NCI-H1436 (cell line): Measurements from ENCODE around the gene LTN1.
"Not testable (repeated sequence)": the region's sequence is repeated elsewhere in the genome, so short reads cannot be mapped to it uniquely, and the experiment has no call there.

Experiments
- DNase-seq: peaks from one replicate; lab custom pipeline; 2025; lab: John Stamatoyannopoulos, UW

LTN1 gene

GRCh38 chr21:28979092-28979491, 13.6 kb downstream of the LTN1 start:
- DNase-seq = no peak

DNA sequence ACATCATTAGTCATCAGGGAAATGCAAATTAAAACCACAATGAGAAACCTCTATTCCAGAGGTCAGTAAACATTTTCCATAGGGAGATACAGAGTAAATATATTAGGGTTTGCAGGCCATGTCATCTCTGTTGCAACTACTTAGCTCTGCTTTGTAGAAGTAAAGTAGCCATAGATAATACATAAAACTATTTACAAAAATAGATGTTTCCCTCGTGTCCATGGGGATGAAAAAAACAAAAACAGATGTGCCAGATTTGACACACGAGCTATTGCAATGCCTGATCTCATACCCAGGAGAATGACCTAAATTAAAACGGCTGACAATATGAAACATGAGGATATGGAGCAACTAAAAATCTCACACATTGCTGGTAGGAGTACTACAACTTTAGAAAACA, 17.3 kb downstream of the LTN1 start:
- DNase-seq = no peak

DNA sequence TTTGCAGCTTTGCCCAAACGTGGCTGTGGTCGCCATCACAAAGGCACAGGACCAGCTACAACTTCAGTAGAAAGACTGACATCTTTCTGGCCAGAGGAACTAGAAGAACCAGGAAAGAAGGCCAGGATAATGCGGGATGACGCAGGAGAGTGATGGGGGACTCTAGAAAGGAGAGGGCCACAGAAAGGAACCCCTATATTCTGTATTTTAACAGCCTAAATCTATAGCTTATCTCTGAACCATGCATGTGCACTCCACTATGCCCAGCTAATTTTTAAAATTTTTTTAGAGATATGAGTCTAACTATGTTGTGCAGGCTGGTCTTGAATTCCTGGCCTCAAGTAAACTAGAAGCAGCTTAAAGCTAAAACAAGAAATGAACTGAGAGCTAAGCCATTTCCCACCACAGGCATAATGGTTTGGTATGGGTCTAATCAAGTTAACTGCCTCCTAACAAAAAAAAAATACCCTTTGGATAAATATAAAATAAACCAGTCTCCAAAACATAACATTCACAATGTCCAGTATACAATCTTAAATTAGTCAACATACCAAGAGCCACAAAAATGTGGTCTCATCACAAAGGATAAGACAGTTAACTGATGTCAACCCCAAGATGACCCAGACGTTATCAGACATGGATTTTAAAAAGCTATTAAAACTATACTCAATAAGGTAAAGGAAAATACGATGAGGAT, 18.0 kb downstream of the LTN1 start:
- no peak for DNase-seq

DNA sequence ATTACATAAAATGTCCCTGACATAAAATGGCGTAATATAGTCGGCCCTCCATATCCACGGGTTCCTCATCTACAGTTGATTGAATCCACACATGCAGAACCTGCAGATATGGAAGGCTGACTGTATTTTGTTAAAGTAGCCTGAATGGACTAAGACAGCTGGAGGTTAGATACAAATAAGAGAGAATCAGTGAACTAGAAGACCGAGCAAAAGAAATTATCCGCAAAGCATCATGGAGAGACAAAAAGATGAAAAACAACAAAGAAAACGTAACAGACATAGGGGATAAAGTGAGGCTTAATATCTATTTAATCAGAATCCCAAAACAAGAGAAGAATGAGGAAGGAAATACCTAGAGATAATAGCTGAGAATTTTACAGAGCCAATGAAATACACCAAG, 20.3 kb downstream of the LTN1 start:
- no peak for DNase-seq

GRCh38 chr21:28971171-28971570, 21.5 kb downstream of the LTN1 start:
- no peak for DNase-seq

DNA sequence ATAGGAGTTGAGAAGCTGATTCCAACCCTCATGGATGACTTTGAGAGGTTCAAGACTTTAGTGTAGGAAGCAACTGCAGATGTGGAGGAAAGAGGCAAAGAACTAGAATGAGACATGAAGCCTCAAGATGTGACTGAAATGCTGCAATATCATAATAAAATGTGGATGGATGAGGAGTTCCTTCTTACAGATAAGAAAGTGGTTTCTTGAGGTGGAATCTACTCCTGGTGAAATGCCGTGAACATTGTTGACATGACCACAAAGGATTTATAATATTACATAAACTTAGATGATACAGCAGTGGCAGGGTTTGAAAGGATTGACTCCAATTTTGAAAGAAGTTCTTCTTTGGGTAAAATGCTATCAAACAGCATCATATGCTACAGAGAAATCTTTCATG, 28.8 kb downstream of the LTN1 start:
- DNase-seq = no peak

DNA sequence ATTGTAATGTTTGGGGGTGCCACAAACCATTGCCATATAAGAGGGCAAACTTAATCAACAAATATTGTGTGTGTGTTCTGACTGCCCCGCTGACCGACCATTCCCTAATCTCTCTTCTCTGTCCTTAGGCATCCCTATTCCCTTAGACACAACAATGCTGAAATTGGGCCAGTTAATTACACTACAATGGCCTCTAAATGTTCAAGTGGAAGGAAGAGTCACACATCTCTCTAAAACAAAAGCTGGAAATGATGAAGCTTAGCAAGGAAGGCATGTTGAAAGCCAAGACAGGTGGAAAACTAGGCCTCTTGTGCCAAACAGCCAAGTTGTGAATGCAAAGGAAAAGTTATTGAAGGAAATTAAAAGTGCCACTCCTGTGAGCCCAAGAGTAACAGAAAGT, 30.2 kb downstream of the LTN1 start:
- no peak for DNase-seq

GRCh38 chr21:28961927-28962326, 30.8 kb downstream of the LTN1 start:
- no peak for DNase-seq

DNA sequence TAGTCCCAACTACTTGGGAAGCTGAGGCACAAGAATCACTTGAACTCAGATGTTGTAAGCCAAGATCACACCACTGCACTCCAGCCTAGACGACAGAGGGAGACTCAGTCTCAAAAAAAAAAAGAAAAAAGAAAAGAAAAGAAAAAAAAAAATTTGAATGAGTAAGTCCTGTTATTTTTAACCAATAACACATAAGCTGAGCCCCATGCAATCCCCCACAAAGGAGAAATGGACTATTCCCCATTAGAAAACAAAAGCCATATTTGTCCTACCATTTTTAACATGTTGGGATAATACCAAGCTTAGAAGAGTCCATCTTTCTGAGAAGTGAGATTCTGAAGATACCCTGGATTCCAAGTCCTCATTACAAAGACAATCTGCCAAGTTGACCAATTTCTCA, 32.4 kb downstream of the LTN1 start:
- DNase-seq = no peak

GRCh38 chr21:28959367-28960099, 33.1 kb downstream of the LTN1 start:
- no peak for DNase-seq

GRCh38 chr21:28953247-28953646, 39.4 kb downstream of the LTN1 start:
- DNase-seq = no peak

DNA sequence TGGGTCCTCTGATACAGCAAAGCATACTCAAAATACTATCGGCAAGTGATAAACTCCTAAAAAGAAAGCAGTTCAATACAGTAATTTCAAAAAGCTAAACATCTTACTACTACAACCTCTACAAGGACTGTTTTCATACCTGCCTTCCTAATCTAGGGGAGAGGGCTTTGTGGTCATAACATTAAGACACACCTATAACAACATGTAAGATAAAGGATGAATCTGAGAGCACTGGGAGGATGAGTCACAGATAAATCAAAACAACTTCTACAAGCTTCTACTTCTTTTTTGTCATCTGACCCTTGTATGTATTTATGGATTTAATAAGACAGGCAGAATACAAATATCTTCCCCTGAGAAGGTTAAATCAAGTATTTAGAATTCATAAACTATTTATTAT, 40.0 kb downstream of the LTN1 start:
- no peak for DNase-seq

DNA sequence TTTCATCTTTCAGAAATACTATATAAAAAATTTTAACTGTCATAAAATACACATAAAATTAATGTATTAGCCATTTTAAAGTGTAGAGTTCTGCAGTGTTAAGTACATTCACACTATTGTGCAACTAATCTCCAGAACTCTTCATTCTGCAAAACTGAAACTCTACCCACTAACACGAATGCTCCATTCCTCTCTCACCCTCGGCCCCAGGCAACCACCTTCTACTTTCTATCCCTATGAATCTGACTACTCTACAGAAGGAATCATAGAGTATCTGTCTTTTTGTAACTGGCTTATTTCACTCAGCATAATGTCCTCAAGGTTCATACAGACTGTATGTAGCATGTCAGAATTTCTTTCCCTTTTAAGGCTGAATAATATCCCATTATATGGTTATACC, 43.4 kb downstream of the LTN1 start:
- DNase-seq = no peak

DNA sequence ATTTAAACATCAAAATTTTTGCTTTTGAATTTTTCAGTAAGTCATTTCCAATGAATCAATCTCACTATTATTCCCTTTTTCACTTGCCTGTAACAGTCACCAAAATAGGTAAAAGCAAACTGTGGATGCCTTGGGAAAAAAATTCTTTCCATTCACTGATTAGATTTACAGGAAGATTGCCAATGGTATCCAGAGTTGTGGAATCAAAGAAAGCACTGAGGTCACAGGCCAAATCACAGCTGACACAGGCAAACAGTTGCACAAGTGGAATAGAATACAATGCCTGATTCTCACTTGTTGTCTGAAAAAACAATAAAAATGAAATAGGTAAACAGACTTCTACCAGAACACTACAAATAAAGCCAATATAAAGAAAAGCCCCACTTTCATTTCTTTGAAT, 48.4 kb downstream of the LTN1 start:
- DNase-seq = no peak

DNA sequence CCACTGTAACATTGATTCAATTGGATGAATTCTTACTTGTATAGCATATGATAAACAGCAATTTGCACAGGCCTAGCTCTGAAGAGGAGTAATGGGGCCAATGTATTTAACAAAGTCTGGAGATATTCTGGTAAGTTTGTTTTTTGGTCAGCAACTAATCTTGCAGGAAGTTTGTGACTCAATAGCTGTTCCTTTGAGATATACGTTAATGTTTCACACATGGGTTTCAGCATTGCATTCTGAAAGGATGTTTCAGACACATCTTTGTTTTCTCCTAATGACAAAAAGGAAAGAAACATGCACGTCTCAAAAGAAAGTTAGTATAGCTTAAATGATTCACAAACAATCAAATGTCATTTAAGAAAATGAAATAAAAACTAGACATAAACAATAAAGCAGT, 49.0 kb downstream of the LTN1 start:
- DNase-seq = no peak

DNA sequence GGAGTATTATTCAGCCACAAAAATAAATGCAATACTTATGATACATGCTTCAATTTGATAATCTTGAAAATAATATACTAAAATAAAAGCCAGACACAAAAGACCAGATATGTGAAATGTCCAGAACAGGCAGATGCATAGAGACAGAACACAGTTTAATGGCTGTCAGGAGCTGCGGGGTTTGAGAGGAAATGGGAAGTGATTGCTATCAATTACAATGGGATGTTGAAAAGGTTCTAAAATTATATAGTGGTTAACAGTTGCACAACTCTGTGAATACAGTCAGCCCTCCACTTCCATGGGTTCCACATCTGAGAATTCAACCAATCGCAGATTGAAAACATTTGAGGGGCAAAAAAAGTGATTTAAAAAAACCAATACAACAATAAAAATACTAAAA, 54.0 kb downstream of the LTN1 start:
- no peak for DNase-seq

- DNase-seq = no peak
These were observed 54.9 kb downstream of the LTN1 start for GRCh38 chr21:28937737-28938136.

DNA sequence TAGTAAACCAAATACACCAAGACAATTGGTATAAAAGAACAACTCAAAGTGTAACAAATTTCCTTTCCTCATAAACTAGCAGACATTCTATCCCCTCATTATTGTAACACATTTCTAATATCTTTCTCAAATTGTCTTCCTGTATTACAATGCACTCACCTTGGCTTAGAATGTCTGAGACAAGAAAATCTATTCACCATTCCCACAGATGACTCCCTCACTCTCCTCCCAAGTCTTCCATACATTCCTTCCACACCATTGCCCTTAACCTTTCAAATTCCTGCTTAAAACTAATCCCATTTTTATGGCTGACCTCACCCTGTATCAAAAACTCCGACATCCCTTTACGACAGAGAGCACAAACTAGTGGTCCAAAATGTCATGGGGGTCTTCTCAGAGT, 56.0 kb downstream of the LTN1 start:
- no peak for DNase-seq

DNA sequence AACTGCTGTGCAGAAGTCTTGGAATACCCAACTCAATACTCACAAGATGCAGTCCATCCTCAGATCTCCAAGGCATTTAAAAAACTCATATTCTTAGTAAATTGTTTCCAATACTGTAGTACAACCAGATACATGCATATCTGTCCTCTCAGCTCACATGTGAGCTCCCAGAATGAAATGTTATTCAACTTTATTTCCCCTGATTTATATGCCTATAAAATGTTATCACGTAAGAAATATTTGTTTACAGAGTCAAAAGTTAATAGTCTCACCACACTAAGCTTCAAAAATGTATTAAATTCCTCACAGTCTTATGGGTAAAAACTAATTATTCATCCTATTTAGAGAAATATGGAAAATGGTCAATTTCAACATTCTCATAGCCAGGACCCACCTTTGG, 56.6 kb downstream of the LTN1 start:
- DNase-seq = no peak

DNA sequence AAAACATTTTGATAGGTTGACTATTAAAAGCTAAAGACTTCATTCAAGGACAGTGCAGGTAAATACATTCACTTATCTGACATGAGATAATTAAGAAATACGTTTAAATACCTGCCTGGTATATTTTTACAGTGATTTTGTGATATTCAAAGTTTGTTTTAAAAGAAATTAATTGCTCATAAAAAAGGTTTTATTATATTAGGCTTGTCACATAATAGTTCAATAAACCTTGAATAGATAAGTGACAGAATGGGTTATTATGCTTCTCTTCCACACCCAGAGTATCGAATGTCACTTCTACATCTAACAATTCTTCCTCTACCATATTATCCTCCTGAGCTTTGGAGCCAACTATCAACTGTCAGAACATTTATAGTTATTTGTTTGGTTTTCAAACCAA, 60.0 kb downstream of the LTN1 start:
- no peak for DNase-seq

DNA sequence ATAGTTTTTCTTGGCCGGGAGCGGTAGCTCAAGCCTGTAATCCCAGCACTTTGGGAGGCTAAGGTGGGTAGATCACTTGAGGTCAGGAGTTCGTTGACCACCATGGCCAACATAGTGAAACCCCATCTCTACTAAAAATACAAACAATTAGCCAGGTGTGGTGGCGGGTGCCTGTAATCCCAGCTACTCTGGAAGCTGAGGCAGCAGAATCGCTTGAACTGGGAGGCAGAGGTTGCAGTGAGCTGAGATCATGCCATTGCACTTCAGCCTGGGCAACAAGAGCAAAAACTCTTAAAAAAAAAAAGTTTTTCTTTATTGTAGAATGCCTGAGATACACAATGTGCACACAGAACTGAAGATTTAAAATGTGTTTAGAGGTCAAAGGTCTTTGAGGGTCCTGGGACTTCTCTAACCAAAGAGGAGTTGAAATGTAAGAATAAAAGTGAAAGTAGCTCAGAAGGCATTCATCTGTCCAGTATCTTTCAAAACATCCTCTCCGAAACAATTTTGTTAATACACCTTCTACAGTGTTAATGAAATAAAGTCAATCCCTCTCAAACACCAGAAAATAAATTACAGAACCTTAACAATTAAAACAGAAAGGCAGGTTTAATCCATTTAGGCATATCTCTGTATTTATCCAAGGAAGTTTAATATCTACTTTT, 60.8 kb downstream of the LTN1 start:
- not testable (repeated sequence) for DNase-seq

- no peak for DNase-seq
These were observed 63.9 kb downstream of the LTN1 start for GRCh38 chr21:28928578-28929420.
